ENCODE results near the gene EHD2. TPM values are rescaled to one million over a fixed set of nuclear protein-coding genes. Genes with fewer than 3 reads are reported as not detected.

The EHD2 gene
- total RNA-seq, 1 experiment from 2014 or later = 13.3 TPM

DNA sequence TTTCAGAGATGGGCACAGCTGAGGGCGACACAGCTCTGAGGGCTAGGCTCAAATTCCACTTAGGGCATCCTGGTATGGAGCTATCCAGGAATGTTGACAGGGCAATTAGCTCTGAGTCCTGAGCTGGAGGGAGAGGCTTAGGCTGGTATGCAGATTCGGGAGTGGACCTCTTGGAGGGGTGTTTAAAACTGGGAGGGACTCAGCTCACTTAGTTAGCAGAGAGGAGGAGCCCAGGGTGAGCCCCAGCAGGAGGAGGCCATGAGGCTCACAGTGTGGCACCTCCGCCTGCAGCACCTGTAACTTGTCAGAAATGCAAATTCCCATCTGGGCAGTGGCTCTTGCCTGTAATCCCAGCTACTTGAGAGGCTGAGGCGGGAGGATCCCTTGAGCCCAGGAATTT is 21.9 kb downstream of the EHD2 start:
- no peak overlapping the region for H3K4me3 ChIP-seq (ENCODE audit: low read depth, low read length)
- H3K27me3 ChIP-seq (replicated peaks; ENCODE audit: control insufficient read depth, insufficient read depth, low read length) = no peaks in the 10 kb centered on the region
- ChIA-PET CTCF (interaction anchor here (0.7 to 1.1 kb wide), 4 partner anchors 8 to 31 kb away, joined by 3 to 6 read pairs (median 4); partner anchors contain the start of gene EHD2), POLR2A (no interaction called here)
- H3K4me1 ChIP-seq = no peaks in the 10 kb centered on the region
- H3K36me3 ChIP-seq (ENCODE audit: control insufficient read depth, insufficient read depth, low read length) = no peaks in the 10 kb centered on the region
- no TSS peak for BruUV-seq (replicated peaks)
- Mint-ChIP-seq H3K4me3 (ENCODE audit: unreplicated experiment) (no peak overlapping the region), H3K4me1 (ENCODE audit: low read depth, unreplicated experiment) (no peaks in the 10 kb centered on the region), H3K27me3 (ENCODE audit: insufficient read depth, unreplicated experiment) (no peaks in the 10 kb centered on the region), H3K9me3 (ENCODE audit: unreplicated experiment) (no peaks in the 10 kb centered on the region), H3K27ac (ENCODE audit: unreplicated experiment) (peak overlapping the region; percentile 49), H3K36me3 (ENCODE audit: insufficient read depth, unreplicated experiment) (peaks cover 19% of the 10 kb centered on the region)
- no peaks in the 10 kb centered on the region for H3K9me3 ChIP-seq
- DNase-seq = peak in 1 of 2 experiments; percentile 43
- TF ChIP-seq, protein P1, sequence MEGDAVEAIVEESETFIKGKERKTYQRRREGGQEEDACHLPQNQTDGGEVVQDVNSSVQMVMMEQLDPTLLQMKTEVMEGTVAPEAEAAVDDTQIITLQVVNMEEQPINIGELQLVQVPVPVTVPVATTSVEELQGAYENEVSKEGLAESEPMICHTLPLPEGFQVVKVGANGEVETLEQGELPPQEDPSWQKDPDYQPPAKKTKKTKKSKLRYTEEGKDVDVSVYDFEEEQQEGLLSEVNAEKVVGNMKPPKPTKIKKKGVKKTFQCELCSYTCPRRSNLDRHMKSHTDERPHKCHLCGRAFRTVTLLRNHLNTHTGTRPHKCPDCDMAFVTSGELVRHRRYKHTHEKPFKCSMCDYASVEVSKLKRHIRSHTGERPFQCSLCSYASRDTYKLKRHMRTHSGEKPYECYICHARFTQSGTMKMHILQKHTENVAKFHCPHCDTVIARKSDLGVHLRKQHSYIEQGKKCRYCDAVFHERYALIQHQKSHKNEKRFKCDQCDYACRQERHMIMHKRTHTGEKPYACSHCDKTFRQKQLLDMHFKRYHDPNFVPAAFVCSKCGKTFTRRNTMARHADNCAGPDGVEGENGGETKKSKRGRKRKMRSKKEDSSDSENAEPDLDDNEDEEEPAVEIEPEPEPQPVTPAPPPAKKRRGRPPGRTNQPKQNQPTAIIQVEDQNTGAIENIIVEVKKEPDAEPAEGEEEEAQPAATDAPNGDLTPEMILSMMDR (IDR thresholded peaks at IDR 0.05; ENCODE audit: insufficient read depth in 1 of 2, low read depth in 1 of 2, low read length in 1 of 2, severe bottlenecking in 1 of 2, unreplicated experiment in 1 of 2) = no peak
- intact Hi-C loops (cut with micrococcal nuclease; ENCODE audit: unreplicated experiment) = no loop called here

DNA sequence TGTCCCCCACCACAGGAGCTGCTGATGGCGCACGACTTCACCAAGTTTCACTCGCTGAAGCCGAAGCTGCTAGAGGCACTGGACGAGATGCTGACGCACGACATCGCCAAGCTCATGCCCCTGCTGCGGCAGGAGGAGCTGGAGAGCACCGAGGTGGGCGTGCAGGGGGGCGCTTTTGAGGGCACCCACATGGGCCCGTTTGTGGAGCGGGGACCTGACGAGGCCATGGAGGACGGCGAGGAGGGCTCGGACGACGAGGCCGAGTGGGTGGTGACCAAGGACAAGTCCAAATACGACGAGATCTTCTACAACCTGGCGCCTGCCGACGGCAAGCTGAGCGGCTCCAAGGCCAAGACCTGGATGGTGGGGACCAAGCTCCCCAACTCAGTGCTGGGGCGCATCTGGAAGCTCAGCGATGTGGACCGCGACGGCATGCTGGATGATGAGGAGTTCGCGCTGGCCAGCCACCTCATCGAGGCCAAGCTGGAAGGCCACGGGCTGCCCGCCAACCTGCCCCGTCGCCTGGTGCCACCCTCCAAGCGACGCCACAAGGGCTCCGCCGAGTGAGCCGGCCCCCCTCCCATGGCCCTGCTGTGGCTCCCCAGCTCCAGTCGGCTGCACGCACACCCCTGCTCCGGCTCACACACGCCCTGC is 27.8 kb downstream of the EHD2 start:
- BruUV-seq (replicated peaks) = no TSS peak
- Histone ChIP-seq H3K36me3 (ENCODE audit: control insufficient read depth, insufficient read depth, low read length) (no peaks in the 10 kb centered on the region), H3K4me1 (0 out of 2 replicates have a peak, but pooled peaks cover 4% of the 10 kb centered on the region), H3K4me3 (ENCODE audit: low read depth, low read length) (no peak overlapping the region), H3K9me3 (no peaks in the 10 kb centered on the region), H3K27me3 (replicated peaks; ENCODE audit: control insufficient read depth, insufficient read depth, low read length) (no peaks in the 10 kb centered on the region)
- H3K27me3 Mint-ChIP-seq (ENCODE audit: insufficient read depth, unreplicated experiment) = no peaks in the 10 kb centered on the region
- H3K36me3 Mint-ChIP-seq (ENCODE audit: insufficient read depth, unreplicated experiment) = peaks cover 15% of the 10 kb centered on the region
- intact Hi-C loops (cut with micrococcal nuclease; ENCODE audit: unreplicated experiment) = no loop called here
- TF ChIP-seq, protein P1 (IDR thresholded peaks at IDR 0.05; ENCODE audit: insufficient read depth in 1 of 2, low read depth in 1 of 2, low read length in 1 of 2, severe bottlenecking in 1 of 2, unreplicated experiment in 1 of 2) = no peak
- no peak overlapping the region for H3K4me3 Mint-ChIP-seq (ENCODE audit: unreplicated experiment)
- no peaks in the 10 kb centered on the region for H3K4me1 Mint-ChIP-seq (ENCODE audit: low read depth, unreplicated experiment)
- DNase-seq = no peak
- no peak overlapping the region for H3K27ac Mint-ChIP-seq (ENCODE audit: unreplicated experiment)
- ChIA-PET POLR2A (no interaction called here), CTCF (interaction anchor here (0.5 to 1.4 kb wide), 3 partner anchors 24 to 41 kb away, joined by 3 to 9 read pairs (median 8); partner anchors contain the start of gene EHD2)
- H3K9me3 Mint-ChIP-seq (ENCODE audit: unreplicated experiment) = no peaks in the 10 kb centered on the region

DNA sequence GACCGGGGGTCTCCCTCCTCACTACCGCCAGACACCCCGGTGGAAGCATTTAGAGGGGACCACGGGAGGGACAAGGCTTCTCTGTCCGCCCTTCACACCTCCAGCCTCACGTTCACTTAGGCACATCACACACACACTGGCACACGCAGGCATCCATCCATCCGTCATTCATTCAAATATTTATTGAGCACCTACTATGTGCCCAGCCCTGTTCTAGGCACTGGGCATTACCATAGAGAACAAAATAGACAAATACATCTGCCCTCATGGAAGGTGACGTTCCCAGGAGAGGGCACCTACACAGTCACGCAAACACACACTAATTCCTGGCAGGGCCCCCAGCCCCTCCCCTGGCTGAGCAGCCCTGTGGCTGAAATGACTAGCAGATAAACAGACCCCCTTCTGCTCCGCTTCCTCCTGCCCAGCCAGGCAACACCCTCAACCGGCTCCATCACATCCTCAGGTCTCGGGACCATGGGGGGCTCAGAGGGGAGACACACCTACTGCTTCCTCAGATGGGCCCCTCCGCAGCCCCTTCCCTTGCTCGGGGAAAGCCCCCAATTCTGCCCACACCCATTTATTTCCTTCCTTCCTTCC is 28.4 kb downstream of the EHD2 start:
- TF ChIP-seq, protein P1 (IDR thresholded peaks at IDR 0.05; ENCODE audit: insufficient read depth in 1 of 2, low read depth in 1 of 2, low read length in 1 of 2, severe bottlenecking in 1 of 2, unreplicated experiment in 1 of 2) = no peak
- intact Hi-C loops (cut with micrococcal nuclease; ENCODE audit: unreplicated experiment) = no loop called here
- H3K4me1 ChIP-seq = peaks cover 4% of the 10 kb centered on the region; the same call in 1 of the 2 replicates
- H3K4me3 ChIP-seq (ENCODE audit: low read depth, low read length) = no peak overlapping the region
- no peak for DNase-seq
- BruUV-seq (replicated peaks) = no TSS peak
- ChIA-PET CTCF (no interaction called here), POLR2A (no interaction called here)
- no peaks in the 10 kb centered on the region for H3K27me3 ChIP-seq (replicated peaks; ENCODE audit: control insufficient read depth, insufficient read depth, low read length)
- no peaks in the 10 kb centered on the region for H3K9me3 Mint-ChIP-seq (ENCODE audit: unreplicated experiment)
- no peaks in the 10 kb centered on the region for H3K27me3 Mint-ChIP-seq (ENCODE audit: insufficient read depth, unreplicated experiment)
- H3K36me3 Mint-ChIP-seq (ENCODE audit: insufficient read depth, unreplicated experiment) = peaks cover 16% of the 10 kb centered on the region
- H3K27ac Mint-ChIP-seq (ENCODE audit: unreplicated experiment) = no peak overlapping the region
- no peaks in the 10 kb centered on the region for H3K36me3 ChIP-seq (ENCODE audit: control insufficient read depth, insufficient read depth, low read length)
- no peaks in the 10 kb centered on the region for H3K9me3 ChIP-seq
- no peaks in the 10 kb centered on the region for H3K4me1 Mint-ChIP-seq (ENCODE audit: low read depth, unreplicated experiment)
- no peak overlapping the region for H3K4me3 Mint-ChIP-seq (ENCODE audit: unreplicated experiment)
